H1 (cell line): ENCODE data around the gene PJA1.

Experiments used
- SIN3A ChIP-seq, 2 experiments: IDR thresholded peaks in 1 of 2; conservative IDR thresholded peaks in 1 of 2; 2 replicates each; pipeline ENCODE4 v1.6.1; 2011 to 2012; ENCODE audit warnings: low read length in 2 of 2, improper control_type of control experiment in 1 of 2, low read depth in 1 of 2, mild to moderate bottlenecking in 1 of 2
- ZNF274 ChIP-seq: IDR thresholded peaks from 2 replicates; pipeline ENCODE4 v1.7.0; 2012; ENCODE audit warnings: low read length, borderline replicate concordance; ENCODE audit errors: extremely low read depth
- TF ChIP-seq, protein P1 (sequence below), 3 experiments: IDR thresholded peaks; 1 replicate in 2 of 3; 2 replicates in 1 of 3; pipeline versions ENCODE4 v1.5.1 to v1.6.1; 2011; ENCODE audit warnings: low read length in 3 of 3, mild to moderate bottlenecking in 3 of 3, inconsistent platforms in 2 of 3, low read depth in 1 of 3, moderate library complexity in 1 of 3; ENCODE audit not compliant: insufficient read depth in 1 of 3; ENCODE audit errors: control extremely low read depth in 1 of 3

DNA sequence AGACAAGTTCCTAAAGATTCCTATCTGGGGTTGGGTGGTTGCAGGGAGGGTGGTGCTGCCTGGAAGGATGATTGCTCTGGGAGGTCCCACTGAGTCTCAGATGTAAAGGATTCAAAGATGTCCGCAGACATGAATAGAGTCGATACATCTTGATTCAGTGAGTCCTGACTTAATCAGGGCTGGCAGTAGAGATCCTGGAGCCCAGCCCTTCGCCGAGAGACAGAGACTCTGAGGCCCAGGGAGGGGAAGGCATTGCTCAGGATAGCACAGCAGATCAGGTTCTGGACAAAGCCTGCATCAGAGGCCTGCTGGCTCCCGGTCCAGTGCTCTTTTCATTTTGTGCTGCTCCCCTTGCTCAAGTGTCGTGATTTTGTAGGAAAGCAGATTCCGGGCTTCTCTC, 21.7 kb downstream of the PJA1 start:
- TF ChIP-seq, protein P1, sequence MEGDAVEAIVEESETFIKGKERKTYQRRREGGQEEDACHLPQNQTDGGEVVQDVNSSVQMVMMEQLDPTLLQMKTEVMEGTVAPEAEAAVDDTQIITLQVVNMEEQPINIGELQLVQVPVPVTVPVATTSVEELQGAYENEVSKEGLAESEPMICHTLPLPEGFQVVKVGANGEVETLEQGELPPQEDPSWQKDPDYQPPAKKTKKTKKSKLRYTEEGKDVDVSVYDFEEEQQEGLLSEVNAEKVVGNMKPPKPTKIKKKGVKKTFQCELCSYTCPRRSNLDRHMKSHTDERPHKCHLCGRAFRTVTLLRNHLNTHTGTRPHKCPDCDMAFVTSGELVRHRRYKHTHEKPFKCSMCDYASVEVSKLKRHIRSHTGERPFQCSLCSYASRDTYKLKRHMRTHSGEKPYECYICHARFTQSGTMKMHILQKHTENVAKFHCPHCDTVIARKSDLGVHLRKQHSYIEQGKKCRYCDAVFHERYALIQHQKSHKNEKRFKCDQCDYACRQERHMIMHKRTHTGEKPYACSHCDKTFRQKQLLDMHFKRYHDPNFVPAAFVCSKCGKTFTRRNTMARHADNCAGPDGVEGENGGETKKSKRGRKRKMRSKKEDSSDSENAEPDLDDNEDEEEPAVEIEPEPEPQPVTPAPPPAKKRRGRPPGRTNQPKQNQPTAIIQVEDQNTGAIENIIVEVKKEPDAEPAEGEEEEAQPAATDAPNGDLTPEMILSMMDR (IDR thresholded peaks at IDR 0.05; ENCODE audit: control extremely low read depth in 1 of 3, insufficient read depth in 1 of 3, low read depth in 1 of 3, low read length in 3 of 3): no peak
- TF ChIP-seq SIN3A (conservative IDR thresholded peaks at IDR 0.05 in 1 of 2, IDR thresholded peaks at IDR 0.05 in 1 of 2; ENCODE audit: low read depth in 1 of 2, low read length in 2 of 2) (no peak), ZNF274 (no peak)
